Stimulated activated CD4-positive, alpha-beta T cell treated with anti-CD3 and anti-CD28 coated beads, Interleukin-1b, Interleukin-23, amount 100 ng/mL, for 1 hour (primary cell): Measurements from ENCODE around the gene PODNL1.
"Not testable (repeated sequence)": the region's sequence is repeated elsewhere in the genome, so short reads cannot be mapped to it uniquely, and the experiment has no call there.

Experiments used
- DNase-seq, 2 donors: peaks; one replicate each; pipeline ENCODE4 v3.0.0-alpha.2; 2020; ENCODE audit warnings: low read depth in 2 of 2

Gene PODNL1

GRCh38 chr19:13973479-13973878, 35.3 kb upstream of the PODNL1 start:
- DNase-seq = not testable (repeated sequence)

GRCh38 chr19:13972368-13973155, 34.3 kb upstream of the PODNL1 start:
- no peak for DNase-seq

GRCh38 chr19:13971868-13972267, 33.7 kb upstream of the PODNL1 start:
- not testable (repeated sequence) for DNase-seq

GRCh38 chr19:13969897-13970296, 31.7 kb upstream of the PODNL1 start:
- no peak for DNase-seq

- no peak for DNase-seq
Measured at GRCh38 chr19:13968999-13969398, 30.8 kb upstream of the PODNL1 start.

- no peak for DNase-seq
Measured at GRCh38 chr19:13968383-13968935, 30.2 kb upstream of the PODNL1 start.

GRCh38 chr19:13967206-13967605, 29.0 kb upstream of the PODNL1 start:
- DNase-seq = not testable (repeated sequence)

- DNase-seq = no peak
Measured at GRCh38 chr19:13966684-13967128, 28.5 kb upstream of the PODNL1 start.

GRCh38 chr19:13965926-13966683, 27.9 kb upstream of the PODNL1 start:
- DNase-seq = no peak

GRCh38 chr19:13965377-13965896, 27.2 kb upstream of the PODNL1 start:
- no peak for DNase-seq

GRCh38 chr19:13964776-13965175, 26.6 kb upstream of the PODNL1 start:
- DNase-seq = no peak

GRCh38 chr19:13963603-13964105, 25.4 kb upstream of the PODNL1 start:
- no peak for DNase-seq

- DNase-seq = no peak
Measured at GRCh38 chr19:13962699-13963602, 24.7 kb upstream of the PODNL1 start.

- DNase-seq = no peak
Measured at GRCh38 chr19:13961826-13962698, 23.8 kb upstream of the PODNL1 start.

- DNase-seq = no peak
Measured at GRCh38 chr19:13960863-13961784, 22.9 kb upstream of the PODNL1 start.

GRCh38 chr19:13959962-13960862, 22.0 kb upstream of the PODNL1 start:
- DNase-seq = no peak

GRCh38 chr19:13959141-13959961, 21.1 kb upstream of the PODNL1 start:
- no peak for DNase-seq
